Measurements from ENCODE around the gene CFC1B.
"Not testable (repeated sequence)": the region's sequence is repeated elsewhere in the genome, so short reads cannot be mapped to it uniquely, and the experiment has no call there.

CFC1B gene

DNA sequence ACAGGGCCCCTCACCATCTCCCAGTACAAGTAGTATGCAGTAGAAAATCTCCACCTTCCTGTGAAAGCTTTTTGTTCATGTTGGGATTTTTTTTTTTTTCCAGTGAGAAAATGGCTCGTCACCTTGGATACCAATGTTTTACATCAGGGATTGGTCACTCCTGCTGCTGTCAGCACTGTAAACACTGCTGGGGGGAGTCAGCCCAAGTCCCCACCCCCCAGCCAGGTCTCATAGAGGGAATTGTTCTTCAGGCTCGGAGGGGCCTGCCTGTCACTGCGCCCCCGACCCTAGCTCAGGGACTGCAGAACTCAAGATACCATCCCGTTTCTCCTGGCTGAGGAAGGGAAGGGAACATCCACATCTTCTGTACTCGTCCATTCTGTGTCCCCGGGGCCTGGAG, at the start of gene CFC1B:
CFC1B (plus strand) TSS at position 231 of the 400 bp plus-strand sequence. CDS start 263 bp downstream, outside the sequence.
- DNase-seq, result not testable (repeated sequence)

GRCh38 chr2:130491073-130491472, 29.9 kb upstream of the CFC1B start:
- DNase-seq, result not testable (repeated sequence)

DNA sequence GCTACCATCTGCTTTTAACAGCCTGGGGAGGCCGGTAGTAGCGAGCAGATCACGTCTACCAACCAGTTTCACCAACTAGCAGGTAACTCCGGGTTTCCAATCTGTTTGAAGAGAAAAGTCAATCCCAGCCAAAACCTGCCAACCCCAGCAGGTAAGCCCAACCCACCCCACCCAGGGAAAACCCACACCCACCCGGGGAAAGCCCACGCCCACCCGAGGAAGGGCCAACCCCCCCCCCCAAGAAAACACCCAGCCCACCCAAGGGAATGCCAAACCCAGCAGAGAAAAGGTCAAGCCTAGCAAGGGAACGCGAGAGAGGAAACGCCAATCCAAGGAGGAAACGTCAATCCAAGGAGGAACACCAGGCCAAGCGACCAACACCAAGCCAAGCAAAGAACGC, 11.8 kb upstream of the CFC1B start, which contains the start of gene POTEI:
POTEI (minus strand) TSS at position 101 of the 400 bp plus-strand sequence; CDS start at position 8, 93 bp downstream.
- DNase-seq, result not testable (repeated sequence)

GRCh38 chr2:130510807-130511746, 9.9 kb upstream of the CFC1B start:
- not testable (repeated sequence) for DNase-seq

DNA sequence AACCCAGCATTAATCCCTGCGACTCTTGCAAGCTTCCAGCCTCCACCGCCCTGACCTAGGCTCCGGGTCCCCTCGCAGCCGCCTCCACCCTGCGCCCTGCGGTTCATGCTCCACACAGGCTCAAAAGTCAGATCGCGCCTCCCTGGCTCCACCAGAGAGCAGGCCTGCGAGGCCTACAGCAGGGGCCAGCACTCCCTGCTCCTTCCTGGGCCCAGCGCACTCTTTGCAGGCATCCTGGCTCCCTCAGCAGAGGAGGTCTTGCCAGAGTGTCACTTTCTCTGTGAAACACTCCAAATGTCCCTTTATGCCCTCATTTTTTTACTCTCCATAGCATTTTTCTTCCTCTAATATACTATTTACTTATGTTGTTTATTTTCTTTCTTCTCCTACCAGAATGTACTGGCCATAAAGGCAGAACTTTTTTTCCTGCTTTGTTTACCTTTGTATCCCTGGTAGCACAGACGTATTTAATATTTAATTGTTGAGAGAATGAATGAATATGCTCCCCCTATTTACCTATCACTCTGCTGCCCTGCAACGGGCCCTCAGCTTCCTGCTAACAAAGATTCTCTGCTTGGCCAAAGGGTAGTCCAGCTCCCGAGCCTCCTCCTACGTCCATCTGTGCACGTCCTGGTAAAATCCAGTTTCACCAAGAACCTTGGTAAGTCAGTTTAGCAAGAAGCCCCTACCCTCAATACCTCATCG, 9.1 kb upstream of the CFC1B start:
- DNase-seq, result not testable (repeated sequence)

DNA sequence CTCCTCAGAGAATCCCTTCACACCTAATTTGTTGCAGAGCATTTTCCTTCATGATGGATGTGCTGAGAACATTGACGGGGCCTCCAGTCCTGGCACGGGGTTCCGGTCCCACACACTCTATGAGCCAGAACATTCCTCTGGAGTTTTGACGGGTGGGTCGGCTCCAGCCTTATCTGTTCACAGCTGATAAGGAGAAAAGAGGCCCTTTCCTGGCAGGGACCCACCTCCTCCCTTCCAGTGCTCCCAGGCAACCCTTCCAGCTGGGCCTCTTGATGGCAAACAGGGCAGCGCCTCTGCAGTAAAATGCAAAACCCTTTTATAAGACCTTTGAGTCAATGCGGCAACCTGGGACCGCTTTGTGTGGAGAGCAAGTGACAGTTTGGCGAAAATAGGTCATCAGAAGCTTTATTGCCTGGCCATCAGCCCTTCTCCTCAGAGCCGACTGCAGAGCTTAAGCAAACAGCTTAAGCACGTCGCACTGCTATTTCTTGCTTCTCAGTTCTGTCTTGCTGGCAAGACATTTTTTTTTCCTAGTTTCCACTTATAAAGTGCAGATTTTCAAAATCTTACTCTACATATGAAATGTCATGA, 2.4 kb upstream of the CFC1B start:
- not testable (repeated sequence) for DNase-seq

DNA sequence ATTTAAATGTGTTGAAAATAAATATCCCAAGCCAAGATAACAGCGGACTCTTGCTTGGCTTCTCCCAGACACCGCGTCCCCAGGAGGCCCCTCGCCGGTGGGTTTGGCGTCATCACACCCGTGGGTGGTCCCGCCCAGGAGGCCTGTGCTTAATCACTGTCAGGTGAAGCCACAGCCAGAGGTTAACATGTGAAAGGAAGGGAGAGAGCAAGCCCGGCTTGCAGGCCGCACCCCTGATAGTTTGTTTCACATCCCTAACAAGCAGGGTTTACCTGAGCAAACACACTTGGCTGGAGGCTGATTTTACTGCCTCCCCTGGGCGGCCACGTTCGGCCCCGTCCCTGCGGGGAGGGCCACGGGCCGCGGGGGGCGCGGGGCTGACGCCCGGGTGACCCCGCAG, 1.4 kb downstream of the CFC1B start:
- not testable (repeated sequence) for DNase-seq

DNA sequence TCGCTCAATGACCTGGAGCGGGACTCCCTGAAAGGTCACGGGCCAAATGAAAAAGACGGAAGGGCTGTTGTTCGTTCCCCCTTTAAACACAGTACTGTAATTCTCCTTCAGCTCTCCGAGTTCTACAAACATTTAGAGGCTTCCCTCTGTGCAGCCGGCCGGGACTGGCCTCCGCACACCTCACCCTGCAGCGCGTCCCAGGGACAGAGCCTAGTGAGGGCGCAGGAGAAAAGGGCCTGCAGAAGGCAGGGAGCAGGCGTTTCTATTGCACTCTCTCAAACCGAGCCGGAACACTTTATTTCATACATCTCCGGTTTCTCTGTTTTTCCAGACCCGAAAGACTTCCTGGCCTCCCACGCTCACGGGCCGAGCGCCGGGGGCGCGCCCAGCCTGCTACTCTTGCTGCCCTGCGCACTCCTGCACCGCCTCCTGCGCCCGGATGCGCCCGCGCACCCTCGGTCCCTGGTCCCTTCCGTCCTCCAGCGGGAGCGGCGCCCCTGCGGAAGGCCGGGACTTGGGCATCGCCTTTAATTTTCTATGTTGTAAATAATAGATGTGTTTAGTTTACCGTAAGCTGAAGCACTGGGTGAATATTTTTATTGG, 6.4 kb downstream of the CFC1B start:
- not testable (repeated sequence) for DNase-seq

GRCh38 chr2:130529545-130529944, 8.5 kb downstream of the CFC1B start:
- not testable (repeated sequence) for DNase-seq

- DNase-seq, result not testable (repeated sequence)
Observed at GRCh38 chr2:130530212-130530611, 9.2 kb downstream of the CFC1B start.

DNA sequence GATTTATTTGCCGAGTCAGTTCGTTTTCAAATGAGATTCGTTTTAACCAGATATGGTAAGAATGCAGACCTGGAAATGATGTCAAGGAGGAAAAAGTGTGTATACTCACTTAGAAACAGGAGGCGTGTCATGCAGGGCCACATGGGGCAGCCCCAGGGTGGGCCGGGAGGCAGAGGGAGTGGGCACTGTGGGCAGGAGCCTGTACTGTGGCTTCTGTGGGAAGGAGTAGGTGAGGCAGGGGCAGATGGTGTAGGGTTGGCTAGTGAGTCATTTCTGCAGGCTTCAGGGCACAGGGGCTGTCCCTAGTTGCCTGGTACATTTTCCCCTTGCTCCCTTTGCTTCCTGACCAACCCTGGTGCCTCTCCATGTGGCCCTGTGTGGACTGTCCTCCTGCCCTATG, 10.2 kb downstream of the CFC1B start:
- not testable (repeated sequence) for DNase-seq

- DNase-seq, result not testable (repeated sequence)
Observed at GRCh38 chr2:130531672-130532071, 10.7 kb downstream of the CFC1B start.

GRCh38 chr2:130536654-130537053, 15.6 kb downstream of the CFC1B start:
- DNase-seq, result not testable (repeated sequence)

DNA sequence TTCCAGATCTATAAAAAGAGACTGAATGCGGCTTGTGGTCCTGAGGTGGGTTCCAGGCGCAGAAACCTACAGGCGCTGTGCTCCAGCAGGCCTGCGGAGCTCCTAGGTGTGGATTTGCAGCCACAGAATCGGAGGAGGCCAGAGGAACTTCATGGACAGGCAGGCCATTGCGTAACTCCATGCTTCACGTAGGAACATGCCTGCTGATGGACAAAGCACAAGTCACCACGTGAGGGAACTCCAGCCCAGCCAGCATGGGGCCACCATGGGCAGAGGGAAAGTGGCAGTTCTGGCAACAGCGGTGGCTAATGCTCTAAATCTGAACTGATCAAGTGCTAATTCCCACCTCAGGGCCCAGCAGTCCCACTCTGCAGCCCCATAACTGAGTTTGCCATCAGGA, 17.2 kb downstream of the CFC1B start:
- DNase-seq, result not testable (repeated sequence)

GRCh38 chr2:130542789-130543188, 21.8 kb downstream of the CFC1B start:
- not testable (repeated sequence) for DNase-seq

- not testable (repeated sequence) for DNase-seq
Observed at GRCh38 chr2:130543785-130544528, 22.9 kb downstream of the CFC1B start.

DNA sequence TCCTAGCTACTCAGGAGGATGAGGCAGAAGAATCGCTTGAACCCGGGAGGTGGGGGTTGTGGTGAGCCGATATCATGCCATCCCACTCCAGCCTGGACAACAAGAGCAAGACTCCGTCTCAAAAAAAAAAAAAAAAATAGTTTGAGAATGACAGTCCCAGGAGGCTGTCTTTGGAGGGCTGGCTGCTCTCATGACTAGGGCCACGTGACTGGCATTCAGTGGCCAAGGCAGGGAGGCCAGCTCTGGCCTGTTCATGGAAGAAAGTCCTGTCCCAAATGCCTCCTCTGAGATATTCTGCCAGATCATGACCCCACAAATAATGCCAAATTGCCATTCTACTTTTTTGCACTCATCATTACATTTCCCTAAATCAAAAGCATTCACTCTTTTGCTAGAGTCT, 24.0 kb downstream of the CFC1B start:
- DNase-seq, result not testable (repeated sequence)

DNA sequence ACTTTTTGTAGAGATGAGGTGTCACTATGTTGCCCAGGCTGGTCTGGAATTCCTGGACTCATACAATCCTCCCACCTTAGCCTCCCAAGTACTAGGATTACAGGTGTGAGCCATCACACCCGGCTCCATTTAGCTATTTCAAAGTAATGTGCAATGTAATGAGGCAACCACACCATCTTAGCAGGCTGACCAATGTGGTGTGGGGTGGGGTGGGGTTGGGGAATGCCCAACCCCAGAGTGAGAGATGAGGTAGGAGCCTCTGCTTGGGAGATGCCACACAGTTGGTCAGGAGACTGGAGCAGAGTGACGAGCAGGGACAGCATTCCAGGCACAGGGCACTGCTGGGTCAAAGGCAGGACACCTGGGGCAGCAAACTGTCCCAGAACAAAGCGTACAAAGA, 27.4 kb downstream of the CFC1B start:
- DNase-seq, result not testable (repeated sequence)

DNA sequence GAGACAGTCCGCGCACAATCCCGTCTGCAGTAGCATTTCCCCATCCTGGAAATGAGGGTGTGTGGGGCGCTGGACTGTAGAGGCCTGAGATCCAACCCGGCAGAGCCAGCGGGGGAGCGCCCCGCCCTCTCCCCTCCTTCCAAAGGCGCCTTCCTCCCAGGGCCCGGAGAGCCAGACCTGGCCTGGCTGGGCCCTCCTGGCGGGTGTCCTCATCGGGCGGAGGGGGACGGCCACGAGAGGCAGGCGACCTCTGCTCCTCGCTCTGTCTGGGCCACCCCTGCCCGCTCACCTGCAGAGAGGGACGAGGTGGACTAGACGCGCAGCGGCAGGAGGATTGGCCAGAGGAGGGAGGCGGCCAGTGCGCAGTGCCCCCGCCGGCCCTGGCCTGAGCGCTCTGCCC, 28.5 kb downstream of the CFC1B start:
- DNase-seq, result not testable (repeated sequence)

- DNase-seq, result not testable (repeated sequence)
Observed at GRCh38 chr2:130554178-130554577, 33.2 kb downstream of the CFC1B start.

DNA sequence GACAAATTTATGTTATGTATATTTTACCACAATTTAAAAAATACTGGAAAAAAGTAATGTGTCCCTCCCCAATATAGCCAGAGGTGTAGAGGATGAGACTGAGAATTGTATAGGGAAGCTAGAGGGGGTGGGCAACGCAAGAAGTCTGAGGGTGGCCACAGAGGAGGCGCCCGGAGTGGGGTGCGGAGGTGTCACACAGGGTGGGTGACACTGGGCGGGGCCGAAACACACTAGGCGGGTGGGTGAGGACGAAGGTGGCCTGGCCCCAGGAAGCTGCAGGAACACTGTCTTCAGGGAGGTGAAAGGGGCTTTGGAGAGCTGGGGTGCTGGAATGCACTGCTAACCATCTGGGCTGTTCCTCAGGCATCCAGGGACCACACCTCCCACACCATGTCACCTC, 35.4 kb downstream of the CFC1B start:
- DNase-seq, result not testable (repeated sequence)

- not testable (repeated sequence) for DNase-seq
Observed at GRCh38 chr2:130566165-130566564, 45.1 kb downstream of the CFC1B start.

Measured in EL (cell line).